IgD-negative memory B cell (primary cell): ENCODE data around the gene APOL2. TPM values are rescaled to one million over a fixed set of nuclear protein-coding genes. Genes with fewer than 3 reads are reported as not detected.

Source experiments
- H3K27ac Mint-ChIP-seq, 3 donors: one replicate each; pipeline ENCODE4 v1.8.0; 2020 to 2022; ENCODE audit warnings: mild to moderate bottlenecking in 3 of 3, mixed read lengths in 3 of 3, moderate library complexity in 1 of 3
- H3K27me3 Mint-ChIP-seq: one replicate; pipeline ENCODE4 v1.8.0; 2021; ENCODE audit warnings: mixed read lengths
- H3K36me3 Mint-ChIP-seq: one replicate; pipeline ENCODE4 v1.8.0; 2020; ENCODE audit warnings: mild to moderate bottlenecking, mixed read lengths
- H3K4me1 Mint-ChIP-seq, 3 donors: one replicate each; pipeline ENCODE4 v1.8.0; 2020 to 2022; ENCODE audit warnings: mixed read lengths in 3 of 3, mild to moderate bottlenecking in 1 of 3
- H3K4me3 Mint-ChIP-seq, 4 donors: one replicate each; pipeline ENCODE4 v1.8.0; 2020 to 2022; ENCODE audit warnings: mild to moderate bottlenecking in 4 of 4, mixed read lengths in 4 of 4, moderate library complexity in 3 of 4
- H3K9me3 Mint-ChIP-seq, 3 donors: one replicate each; pipeline ENCODE4 v1.8.0; 2020 to 2021; ENCODE audit warnings: mixed read lengths in 3 of 3, mild to moderate bottlenecking in 1 of 3
- polyA plus RNA-seq: library from polyadenylated mRNA; unstranded; fragments of 300-500 nt; fragmentation: Illumina TruSeq; gene quantifications from one replicate; pipeline ENCODE4 v1.2.3, GENCODE V29; 2021

Gene APOL2, protein sequence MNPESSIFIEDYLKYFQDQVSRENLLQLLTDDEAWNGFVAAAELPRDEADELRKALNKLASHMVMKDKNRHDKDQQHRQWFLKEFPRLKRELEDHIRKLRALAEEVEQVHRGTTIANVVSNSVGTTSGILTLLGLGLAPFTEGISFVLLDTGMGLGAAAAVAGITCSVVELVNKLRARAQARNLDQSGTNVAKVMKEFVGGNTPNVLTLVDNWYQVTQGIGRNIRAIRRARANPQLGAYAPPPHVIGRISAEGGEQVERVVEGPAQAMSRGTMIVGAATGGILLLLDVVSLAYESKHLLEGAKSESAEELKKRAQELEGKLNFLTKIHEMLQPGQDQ
- polyA plus RNA-seq = 14.3 TPM

DNA sequence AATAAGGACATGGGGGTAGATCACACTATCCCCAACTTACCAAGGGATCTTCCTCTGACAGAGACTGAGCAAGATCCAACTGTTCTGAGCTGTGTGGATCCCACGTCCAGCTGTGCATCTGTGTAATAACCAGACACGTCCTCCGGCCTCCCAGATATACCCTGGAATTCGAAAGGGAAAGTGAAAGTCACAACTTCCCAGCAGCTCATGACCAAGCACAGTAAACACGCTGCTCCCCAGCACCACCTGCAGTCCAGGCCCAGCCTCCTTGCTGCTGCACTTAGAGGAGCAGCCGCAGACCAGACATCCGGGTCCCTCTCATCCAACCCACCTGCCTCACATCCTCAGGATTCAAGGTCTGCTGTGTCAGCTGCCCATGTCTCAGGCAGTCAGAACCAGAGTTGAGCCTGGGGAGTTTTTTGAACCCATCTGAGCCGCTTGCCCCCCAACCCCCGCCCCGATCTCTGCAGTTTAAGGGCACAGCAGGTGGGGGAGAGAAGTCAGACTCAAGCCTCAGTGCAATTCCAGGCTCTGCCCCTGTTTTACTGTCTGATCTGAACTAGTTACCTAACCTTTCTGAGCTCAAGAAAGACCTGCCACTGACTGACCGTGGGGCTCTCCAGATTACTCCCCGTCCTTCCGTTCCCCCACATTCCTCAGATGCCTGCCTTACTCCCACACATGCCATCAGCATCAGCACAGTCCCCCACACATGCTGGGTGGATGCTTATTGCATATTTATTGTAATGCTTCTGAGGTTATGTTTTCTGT, at the start of gene APOL2:
APOL2 (minus strand) TSS at position 127 of the 771 bp plus-strand sequence. CDS start 6,365 bp downstream, outside the sequence.
- Mint-ChIP-seq H3K9me3 (peaks cover 0 to 2% (median 0%) of the 10 kb centered on the region in 3 donors), H3K27me3 (no peaks in the 10 kb centered on the region), H3K27ac (peak within 1 kb of the TSS; percentile 78 to 99 (median 97)), H3K4me3 (peak within 1 kb of the TSS; percentile 92 to 99 (median 98)), H3K36me3 (peaks cover 12% of the 10 kb centered on the region), H3K4me1 (peaks cover 25 to 35% (median 35%) of the 10 kb centered on the region in 3 donors)

DNA sequence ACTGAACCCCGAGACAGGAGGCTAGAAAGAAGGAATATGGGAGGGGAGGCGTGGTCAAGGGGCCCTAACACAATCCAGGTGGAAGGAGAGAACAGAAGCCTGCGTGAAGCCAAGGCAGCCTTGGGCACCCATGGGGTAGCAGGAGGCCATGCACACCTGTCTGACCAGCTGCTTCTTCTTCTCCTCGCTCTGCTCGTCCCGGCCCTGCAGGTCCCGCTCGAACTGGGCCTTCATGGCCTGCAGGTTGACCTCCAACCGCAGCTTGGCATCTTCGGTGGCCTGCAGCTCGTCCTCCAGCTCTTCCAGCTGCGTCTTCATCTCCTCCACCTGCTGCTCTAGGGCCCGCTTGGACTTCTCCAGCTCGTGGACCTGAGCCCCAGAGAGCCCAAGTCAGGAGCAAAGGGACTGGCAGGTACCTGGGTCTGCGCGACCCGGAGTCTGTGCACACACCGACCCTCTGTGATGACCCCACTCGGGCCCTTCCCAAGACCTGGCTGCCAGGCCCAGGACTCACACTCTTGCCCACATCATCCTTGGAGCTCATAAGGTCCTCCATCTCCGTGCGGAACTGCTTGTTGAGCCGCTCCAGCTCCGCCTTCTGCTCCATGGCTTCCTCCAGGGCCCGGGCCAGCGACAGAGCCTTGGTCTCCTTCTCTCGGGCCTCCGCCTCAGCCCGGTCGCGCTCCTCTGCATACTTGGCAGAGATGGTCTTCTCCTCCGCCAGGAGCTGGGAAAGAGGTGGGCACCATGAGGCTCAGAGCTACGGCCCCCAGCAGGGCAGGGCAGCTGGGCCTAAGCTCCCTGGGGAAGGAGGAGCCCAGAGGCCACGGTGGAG, 49.5 kb upstream of the APOL2 start:
- Mint-ChIP-seq H3K36me3 (peaks cover 13% of the 10 kb centered on the region), H3K4me1 (no peaks in the 10 kb centered on the region), H3K27ac (peak overlapping the region in 2 of 3 donors; percentile 62 to 91)

DNA sequence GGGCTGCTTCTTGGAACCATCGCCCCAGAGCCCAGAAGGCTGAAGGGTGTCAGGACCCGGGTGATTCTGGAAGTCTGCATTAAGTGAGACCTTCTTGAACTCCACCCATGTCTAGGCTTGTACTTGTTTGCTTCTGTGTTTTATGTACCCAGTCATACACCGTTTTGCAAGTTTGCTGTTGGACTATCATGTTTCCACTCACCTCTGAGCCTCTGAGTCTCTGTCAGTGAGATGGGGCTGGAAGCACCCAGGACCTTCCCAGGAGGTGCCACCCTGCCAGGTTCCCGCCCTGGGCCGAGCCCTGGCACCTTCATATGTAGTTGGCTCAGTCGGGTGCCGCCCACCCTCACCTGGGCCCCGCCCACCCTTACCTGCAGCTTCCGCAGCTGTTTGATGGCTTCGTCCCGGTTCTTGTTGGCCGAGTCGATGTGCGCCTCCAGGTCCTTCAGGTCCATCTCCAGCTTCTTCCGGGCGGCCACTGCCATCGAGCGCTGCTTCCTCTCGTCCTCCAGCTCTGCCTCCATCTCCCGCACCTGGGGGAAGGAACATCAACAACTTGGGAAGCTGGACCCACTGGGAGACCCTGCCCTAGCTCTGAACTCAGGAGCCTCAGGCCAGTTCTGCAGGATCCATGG, 48.7 kb upstream of the APOL2 start:
- Mint-ChIP-seq H3K27ac (peak overlapping the region in 2 of 3 donors; percentile 63 to 91), H3K4me1 (no peaks in the 10 kb centered on the region), H3K9me3 (no peaks in the 10 kb centered on the region), H3K4me3 (no peak overlapping the region), H3K27me3 (no peaks in the 10 kb centered on the region), H3K36me3 (peaks cover 13% of the 10 kb centered on the region)

More for the DNA sequence above, 49.5 kb upstream of the APOL2 start:
- H3K4me3 Mint-ChIP-seq = peak overlapping the region in 1 of 4 donors; percentile 67
- no peaks in the 10 kb centered on the region for H3K9me3 Mint-ChIP-seq
- H3K27me3 Mint-ChIP-seq = no peaks in the 10 kb centered on the region

DNA sequence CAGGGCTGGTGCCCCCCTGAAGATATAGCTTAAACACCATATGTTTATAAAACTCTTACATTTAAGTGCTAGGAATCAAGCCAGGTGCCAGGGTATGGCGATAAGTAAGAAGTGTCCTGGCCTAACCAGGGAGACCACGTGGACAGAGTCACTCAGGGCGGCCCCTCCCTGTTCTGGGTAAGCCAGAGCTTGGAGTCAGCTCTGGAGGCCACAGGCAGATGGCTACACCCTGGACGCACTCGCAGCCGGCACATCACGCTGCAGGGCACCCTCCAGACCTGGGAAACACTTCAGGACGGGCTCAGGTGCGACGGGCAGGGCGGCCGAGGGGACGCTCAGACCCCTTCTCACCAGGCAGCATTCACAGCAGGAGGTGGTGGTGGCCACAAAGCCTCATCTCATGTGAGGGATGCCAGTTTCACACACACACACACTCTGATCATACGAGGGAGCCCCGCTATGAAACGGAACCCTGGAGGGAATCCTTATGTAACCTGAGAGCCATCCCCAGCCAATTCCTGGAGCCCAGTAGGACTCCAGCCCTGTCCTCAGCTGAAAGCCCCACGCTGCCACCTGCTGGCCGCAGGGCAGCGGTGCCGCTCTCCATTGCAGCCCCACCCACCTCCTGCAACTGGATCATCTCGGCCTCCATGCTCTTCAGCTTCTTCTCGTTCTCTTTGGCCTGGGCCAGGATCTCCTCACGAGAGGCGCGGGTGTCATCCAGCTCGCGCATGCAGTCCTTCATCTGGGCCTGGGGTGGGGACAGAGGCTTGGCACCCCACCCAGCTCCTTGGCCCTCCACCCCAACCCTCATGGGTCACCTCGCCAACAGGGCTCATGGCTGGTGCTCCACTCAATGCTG, 47.0 kb upstream of the APOL2 start:
- H3K27ac Mint-ChIP-seq = peak overlapping the region; percentile 86 to 94 (median 91)
- peak overlapping the region in 1 of 4 donors; percentile 10 for H3K4me3 Mint-ChIP-seq
- peaks cover 7% of the 10 kb centered on the region for H3K36me3 Mint-ChIP-seq
- H3K27me3 Mint-ChIP-seq = no peaks in the 10 kb centered on the region
- H3K4me1 Mint-ChIP-seq = no peaks in the 10 kb centered on the region
- H3K9me3 Mint-ChIP-seq = no peaks in the 10 kb centered on the region

DNA sequence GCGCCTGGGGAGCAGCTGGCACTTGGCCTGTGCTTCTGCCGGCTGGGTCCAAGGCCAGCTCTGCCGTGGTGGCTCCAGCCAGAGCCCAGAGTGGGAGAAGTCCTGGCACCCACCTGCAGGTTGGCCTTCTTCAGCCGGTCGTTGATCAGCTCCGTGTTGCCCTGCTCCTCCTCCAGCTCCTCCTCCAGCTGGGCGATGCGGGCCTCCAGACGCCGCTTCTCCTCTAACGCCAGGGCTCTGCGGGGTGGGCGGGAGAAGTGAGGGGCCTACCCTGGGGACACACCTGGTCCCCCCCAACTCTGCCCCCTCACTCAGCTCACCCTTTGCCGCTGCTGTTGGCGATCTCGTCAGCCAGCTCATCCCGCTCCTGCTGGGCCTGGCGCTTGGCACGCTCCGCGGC, 46.2 kb upstream of the APOL2 start:
- H3K9me3 Mint-ChIP-seq = no peaks in the 10 kb centered on the region
- H3K27ac Mint-ChIP-seq = no peak overlapping the region
- H3K4me3 Mint-ChIP-seq = no peak overlapping the region
- peaks cover 0 to 2% (median 0%) of the 10 kb centered on the region in 3 donors for H3K4me1 Mint-ChIP-seq
- peaks cover 7% of the 10 kb centered on the region for H3K36me3 Mint-ChIP-seq
- no peaks in the 10 kb centered on the region for H3K27me3 Mint-ChIP-seq

DNA sequence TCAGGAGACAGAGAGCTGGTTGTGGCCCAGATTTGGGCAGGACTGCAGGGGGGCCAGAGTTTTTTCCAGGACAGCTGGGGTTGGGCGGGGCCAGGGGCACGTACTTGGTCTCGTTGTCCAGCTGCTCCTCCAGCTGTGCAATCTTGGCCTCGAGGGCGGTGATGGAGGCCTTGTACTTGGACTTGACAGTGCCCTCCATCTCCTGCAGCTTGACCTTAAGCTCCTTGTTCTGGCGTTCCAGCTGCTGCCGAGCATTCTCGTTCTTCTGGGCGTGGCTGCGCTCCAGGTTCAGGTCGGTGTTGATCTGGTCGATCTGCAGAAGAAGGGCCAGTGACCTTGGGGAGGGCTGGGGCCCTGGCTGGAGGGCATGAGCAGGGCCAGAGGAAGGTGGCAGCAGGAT, 45.7 kb upstream of the APOL2 start:
- peaks cover 7% of the 10 kb centered on the region for H3K36me3 Mint-ChIP-seq
- H3K9me3 Mint-ChIP-seq = no peaks in the 10 kb centered on the region
- H3K27me3 Mint-ChIP-seq = no peaks in the 10 kb centered on the region
- peak overlapping the region in 1 of 3 donors; percentile 31 for H3K27ac Mint-ChIP-seq
- H3K4me3 Mint-ChIP-seq = no peak overlapping the region
- H3K4me1 Mint-ChIP-seq = peaks cover 0 to 2% (median 0%) of the 10 kb centered on the region in 3 donors

DNA sequence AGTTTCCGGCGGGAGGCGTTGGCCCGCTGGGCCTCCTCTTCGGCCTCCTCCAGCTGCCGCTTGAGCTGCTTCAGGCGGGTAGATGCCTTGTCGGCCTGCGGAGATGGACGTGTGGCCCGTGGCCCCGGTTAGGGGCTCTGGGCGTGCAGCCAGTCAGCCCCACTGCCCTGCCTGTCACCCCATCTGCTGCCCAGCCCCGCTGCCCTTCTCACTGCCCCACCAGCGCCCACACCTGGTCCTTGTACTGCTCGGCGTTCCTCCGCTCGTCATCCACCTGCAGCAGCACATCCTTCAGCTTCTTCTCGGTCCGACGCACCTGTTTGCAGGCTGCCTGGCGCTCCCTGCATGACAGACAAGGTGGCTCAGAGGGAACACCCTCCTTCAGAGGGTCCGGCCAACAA, 44.8 kb upstream of the APOL2 start:
- Mint-ChIP-seq H3K4me1 (peaks cover 0 to 4% (median 2%) of the 10 kb centered on the region in 3 donors), H3K27ac (peak overlapping the region in 1 of 3 donors; percentile 39), H3K9me3 (no peaks in the 10 kb centered on the region), H3K4me3 (no peak overlapping the region), H3K27me3 (no peaks in the 10 kb centered on the region), H3K36me3 (peaks cover 7% of the 10 kb centered on the region)

DNA sequence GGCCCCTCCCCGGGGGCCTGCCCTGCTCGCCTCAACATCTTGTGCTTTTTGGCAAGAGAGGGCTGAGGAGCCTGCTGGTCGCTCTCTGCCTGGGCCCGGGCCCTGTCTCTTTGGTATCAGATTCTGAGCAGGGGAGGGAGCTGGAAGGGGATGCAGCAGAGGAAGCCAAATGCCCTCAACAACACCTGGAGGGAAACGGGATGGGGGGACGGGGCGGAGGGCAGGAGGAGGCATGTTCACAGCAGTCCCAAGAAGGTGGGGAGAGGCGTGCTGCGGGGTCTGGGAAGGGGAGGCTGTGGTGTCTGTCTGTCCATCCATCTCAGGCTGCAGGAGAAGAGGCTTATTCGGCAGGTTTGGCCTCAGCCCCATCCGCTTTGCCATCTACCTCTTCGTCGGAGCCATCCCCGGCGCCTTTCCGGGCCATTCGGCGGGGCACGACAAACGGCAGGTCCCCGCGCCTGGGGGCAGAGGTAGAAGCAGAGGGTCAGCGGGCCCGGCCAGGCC, 43.1 kb upstream of the APOL2 start:
- Mint-ChIP-seq H3K9me3 (no peaks in the 10 kb centered on the region), H3K4me1 (peaks cover 6 to 15% (median 14%) of the 10 kb centered on the region in 3 donors), H3K27ac (peak overlapping the region in 1 of 3 donors; percentile 53), H3K27me3 (no peaks in the 10 kb centered on the region), H3K4me3 (no peak overlapping the region), H3K36me3 (peaks cover 7% of the 10 kb centered on the region)

DNA sequence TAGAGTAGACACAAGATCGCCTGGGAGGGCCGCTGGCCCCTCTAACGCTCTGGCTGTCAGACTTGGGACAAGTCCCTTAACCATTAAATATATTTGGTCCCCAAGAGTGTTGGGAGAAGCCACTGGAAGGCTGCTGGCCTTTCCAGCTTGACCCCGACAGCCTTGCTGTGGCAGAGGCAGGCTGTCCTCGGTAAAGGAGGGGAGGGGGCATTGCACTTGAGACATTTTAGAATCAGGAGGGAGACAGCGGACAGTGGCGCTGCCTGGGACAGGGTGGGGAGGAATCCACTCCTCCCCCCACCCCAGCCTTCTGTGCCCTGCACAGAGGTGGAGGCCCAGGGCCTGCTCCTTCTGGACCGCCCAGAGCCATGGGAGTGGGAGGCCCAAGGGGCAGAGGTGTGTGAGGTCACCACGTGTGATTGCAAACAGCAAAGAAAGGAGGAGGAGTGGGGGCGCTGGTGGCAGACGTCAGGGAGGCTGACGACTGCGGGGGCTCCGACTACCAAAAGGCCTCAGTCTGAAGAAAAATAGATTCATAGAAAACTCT, 42.5 kb upstream of the APOL2 start:
- H3K27ac Mint-ChIP-seq = no peak overlapping the region

DNA sequence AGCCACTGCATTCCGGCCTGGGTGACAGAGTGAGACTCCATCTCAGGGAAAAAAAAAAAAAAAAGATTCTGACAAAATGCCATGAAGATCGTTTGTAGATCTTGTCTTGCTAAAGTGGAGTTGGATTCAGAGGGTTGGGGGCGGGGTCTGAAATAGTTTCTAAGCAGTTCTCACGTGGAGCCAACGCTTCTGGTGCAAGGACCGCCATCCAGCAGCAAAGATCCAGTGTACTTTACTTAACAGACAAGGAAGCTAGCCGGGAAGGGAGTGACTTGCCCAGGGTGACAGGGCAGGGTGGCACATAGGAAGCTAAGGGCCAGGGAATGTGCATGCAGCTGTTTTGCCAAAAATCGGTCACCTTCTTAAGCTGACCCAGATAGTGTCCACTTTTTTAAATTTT, 41.1 kb upstream of the APOL2 start:
- Mint-ChIP-seq H3K27ac (peak overlapping the region in 2 of 3 donors; percentile 62 to 76), H3K4me1 (peaks cover 6 to 17% (median 14%) of the 10 kb centered on the region in 3 donors), H3K36me3 (peaks cover 7% of the 10 kb centered on the region), H3K27me3 (no peaks in the 10 kb centered on the region), H3K4me3 (no peak overlapping the region), H3K9me3 (no peaks in the 10 kb centered on the region)

More for the DNA sequence above, 42.5 kb upstream of the APOL2 start:
- peaks cover 6 to 17% (median 14%) of the 10 kb centered on the region in 3 donors for H3K4me1 Mint-ChIP-seq
- H3K4me3 Mint-ChIP-seq = no peak overlapping the region
- no peaks in the 10 kb centered on the region for H3K27me3 Mint-ChIP-seq
- no peaks in the 10 kb centered on the region for H3K9me3 Mint-ChIP-seq
- H3K36me3 Mint-ChIP-seq = peaks cover 7% of the 10 kb centered on the region

DNA sequence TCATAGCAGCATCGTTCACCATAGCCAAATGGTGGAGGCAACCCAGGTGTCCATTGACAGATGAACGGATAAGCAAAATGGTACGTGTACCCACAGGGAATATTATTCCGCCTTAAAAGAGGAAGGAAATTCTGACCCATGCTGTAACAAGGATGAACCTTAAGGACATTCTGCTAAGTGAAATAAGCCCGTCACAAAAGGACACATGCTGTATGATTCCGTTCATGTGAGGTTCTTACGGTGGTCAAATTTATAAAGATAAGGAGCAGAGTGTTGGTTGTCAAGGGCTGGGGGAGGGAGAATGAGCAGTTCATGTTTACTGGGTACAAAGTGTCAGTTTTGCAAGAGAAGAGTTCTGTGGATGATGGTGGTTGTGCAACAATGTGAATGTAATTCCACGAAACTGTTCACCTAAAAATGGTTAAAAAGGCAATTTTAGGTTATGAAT, 39.9 kb upstream of the APOL2 start:
- Mint-ChIP-seq H3K27ac (peak overlapping the region in 2 of 3 donors; percentile 66 to 78), H3K27me3 (no peaks in the 10 kb centered on the region), H3K9me3 (no peaks in the 10 kb centered on the region), H3K4me3 (peak overlapping the region in 1 of 4 donors; percentile 4), H3K4me1 (peaks cover 6 to 17% (median 14%) of the 10 kb centered on the region in 3 donors), H3K36me3 (peaks cover 4% of the 10 kb centered on the region)

DNA sequence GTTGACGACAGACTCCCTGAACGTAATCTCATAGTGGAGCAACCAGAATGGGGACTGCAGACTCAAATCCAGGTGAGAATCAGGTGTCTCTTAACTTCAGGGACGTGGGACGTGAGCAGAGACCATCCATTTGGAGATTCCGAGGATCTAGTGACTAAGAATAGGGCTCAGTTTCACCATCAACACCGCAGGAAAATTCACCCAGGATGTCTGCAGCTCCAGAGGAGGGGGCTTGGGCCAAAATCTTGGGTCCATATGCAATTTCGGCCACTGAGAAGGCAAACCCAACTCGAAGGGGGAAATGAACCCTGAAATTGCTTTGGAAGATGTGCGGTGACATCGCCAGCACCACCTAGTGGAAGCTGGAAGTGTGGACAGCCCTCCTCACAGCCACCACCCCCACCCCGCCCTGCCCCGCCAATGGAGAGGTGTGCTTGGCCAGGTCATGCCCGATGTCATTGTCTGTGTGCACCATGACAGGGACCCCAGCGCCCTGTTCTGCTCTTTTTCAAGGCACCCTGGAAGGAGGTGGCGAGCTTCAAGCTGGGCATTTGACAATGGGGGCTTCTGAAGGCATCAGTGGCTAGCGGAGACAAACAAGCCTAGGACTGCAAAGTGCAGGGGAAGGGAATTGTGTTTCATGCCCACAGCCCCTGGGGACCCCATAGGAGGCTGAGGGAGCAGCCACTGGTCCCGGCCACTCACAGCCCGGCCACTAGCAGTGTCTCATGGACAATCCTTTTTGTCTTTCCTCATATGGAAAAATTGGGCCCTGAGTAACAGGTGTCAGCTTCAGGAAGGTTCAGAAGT, 38.4 kb upstream of the APOL2 start:
- Mint-ChIP-seq H3K27me3 (no peaks in the 10 kb centered on the region), H3K9me3 (no peaks in the 10 kb centered on the region), H3K36me3 (peaks cover 6% of the 10 kb centered on the region), H3K4me3 (peak overlapping the region in 2 of 4 donors; percentile 12 to 30), H3K27ac (peak overlapping the region; percentile 73 to 92 (median 85)), H3K4me1 (peaks cover 6 to 17% (median 14%) of the 10 kb centered on the region in 3 donors)
